ENCODE measurements around the gene PHC2. TPM values are rescaled to one million over a fixed set of nuclear protein-coding genes. Genes with fewer than 3 reads are reported as not detected.

Gene PHC2
- total and polyA plus RNA-seq, 2 of the 13 experiments (the other 11 are each of a cell fraction or from before 2014, with no cell fraction given) = 52.5 to 84.9 TPM

DNA sequence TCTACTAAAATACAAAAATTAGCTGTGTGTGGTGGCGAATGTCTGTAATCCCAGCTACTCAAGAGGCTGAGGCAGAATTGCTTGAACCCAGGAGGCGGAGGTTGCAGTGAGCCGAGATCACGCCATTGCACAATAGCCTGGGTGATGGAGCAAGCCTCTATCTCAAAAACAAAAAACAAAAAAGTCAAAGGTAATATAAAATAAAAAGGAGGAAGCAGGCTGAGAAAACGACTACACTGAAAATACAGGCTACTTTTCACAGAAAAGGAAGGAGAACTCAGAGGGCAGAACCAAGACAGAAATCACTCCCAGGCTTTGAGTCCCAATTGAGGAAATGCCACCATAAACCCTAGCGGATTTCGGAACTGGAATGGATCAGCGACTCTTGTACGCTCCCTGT lies 104.1 kb downstream of the PHC2 start:
- no TSS peak for BruUV-seq (replicated peaks)
- no peak for ATAC-seq
- intact Hi-C loops (cut with micrococcal nuclease; ENCODE audit: unreplicated experiment) = no loop called here
- ChIA-PET CTCF (ENCODE audit: low intra/inter-chr PET ratio, low total read pairs) (no interaction called here), POLR2A (no interaction called here)
- Histone ChIP-seq H3K36me3 (replicated peaks in 1 of 2; ENCODE audit: control insufficient read depth in 1 of 2, insufficient read depth in 2 of 2, low read length in 2 of 2) (peaks cover 52 to 90% of the 10 kb centered on the region in 2 experiments), H3K27me3 (ENCODE audit: control insufficient read depth in 1 of 2, insufficient read depth in 2 of 2, low read length in 2 of 2) (no peaks in the 10 kb centered on the region), H3K4me1 (ENCODE audit: insufficient read depth, low read length) (no peaks in the 10 kb centered on the region), H4K20me1 (ENCODE audit: insufficient read depth, low read length) (peaks cover 33% of the 10 kb centered on the region; the same call in 1 of the 2 replicates), H3K4me2 (ENCODE audit: low read depth, low read length) (no peak overlapping the region), H3K4me3 (replicated peaks in 1 of 3; ENCODE audit: insufficient read depth in 1 of 3, low read depth in 2 of 3, low read length in 3 of 3) (no peak overlapping the region), H3K27ac (ENCODE audit: extremely low read length, insufficient read depth, low read length) (no peak overlapping the region), H3K79me2 (ENCODE audit: insufficient read depth, low read length) (no peaks in the 10 kb centered on the region), H2AFZ (ENCODE audit: low read length) (no peak overlapping the region), H3K9me3 (ENCODE audit: low read length) (no peaks in the 10 kb centered on the region), H3K9ac (ENCODE audit: insufficient read depth, low read depth, low read length) (no peak overlapping the region)
- in situ Hi-C loops (cut with HindIII; ENCODE audit: extremely low pct_ligation_motif_present, low pct_unique_long_range_greater_than_20kb) = no loop called here
- FAIRE-seq = no peak
- WGBS (ENCODE audit: low lambda C conversion rate) = 94% methylated on average over 9 of the region's 9 CpGs
- no peak for DNase-seq (ENCODE audit: low spot score)
- TF ChIP-seq, protein P1, sequence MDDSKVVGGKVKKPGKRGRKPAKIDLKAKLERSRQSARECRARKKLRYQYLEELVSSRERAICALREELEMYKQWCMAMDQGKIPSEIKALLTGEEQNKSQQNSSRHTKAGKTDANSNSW (CRISPR knock-in tag; IDR thresholded peaks at IDR 0.05; ENCODE audit: borderline replicate concordance) = no peak
- peak; percentile 18; the same call in 1 of the 2 replicates for TF ChIP-seq CEBPB (IDR thresholded peaks at IDR 0.05; ENCODE audit: borderline replicate concordance, low read depth, low read length)

DNA sequence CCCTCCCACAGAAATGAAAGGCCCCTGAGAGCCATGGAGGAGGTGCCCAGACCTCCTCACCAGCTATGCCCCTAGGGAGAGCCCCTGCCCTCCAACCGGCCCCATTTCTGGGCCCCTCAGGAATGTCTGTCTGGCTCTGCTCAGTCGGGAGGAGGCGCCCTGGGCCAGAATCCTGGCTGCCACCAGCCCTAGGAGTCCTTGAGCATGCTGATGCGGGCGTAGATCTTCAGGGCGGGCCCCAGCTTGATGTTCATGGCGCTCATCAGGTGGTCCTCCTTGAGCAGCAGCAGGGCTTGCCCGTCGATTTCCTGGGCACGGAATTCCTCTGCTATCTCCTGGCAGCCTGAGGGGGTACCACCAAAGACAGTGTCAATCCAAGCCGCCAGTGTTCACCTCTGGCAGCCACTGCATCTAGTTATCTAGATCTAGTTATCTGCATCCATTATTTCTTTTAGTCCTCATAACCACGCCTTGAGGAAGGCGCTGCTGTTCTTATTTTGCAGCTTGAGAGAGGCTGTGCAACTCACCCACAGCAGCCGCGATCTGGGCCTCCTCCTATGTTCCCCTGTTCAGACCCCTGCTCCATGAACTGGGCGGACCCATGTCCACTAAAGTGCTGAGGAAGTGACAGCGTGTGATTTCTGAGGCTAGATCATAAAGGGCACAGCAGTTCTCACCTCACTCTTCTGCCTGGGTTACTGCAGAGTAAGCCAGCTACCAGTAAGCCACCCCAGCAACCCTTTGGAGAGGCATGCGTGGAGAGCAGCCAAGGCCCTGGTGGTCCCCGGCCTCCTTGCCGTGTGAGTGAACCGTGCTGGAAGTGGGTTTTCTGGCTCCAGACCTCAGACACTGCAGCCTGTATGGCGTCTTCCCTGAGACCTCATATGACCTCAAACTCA lies 106.0 kb downstream of the PHC2 start:
- H3K27ac ChIP-seq (ENCODE audit: extremely low read length, insufficient read depth, low read length) = no peak overlapping the region
- ChIA-PET CTCF (ENCODE audit: low intra/inter-chr PET ratio, low total read pairs) (no interaction called here), POLR2A (no interaction called here)
- no peaks in the 10 kb centered on the region for H3K79me2 ChIP-seq (ENCODE audit: insufficient read depth, low read length)
- no peaks in the 10 kb centered on the region for H3K4me1 ChIP-seq (ENCODE audit: insufficient read depth, low read length)
- WGBS (ENCODE audit: low lambda C conversion rate) = 96% methylated on average over 15 of the region's 22 CpGs
- peaks cover 41 to 72% of the 10 kb centered on the region in 2 experiments for H3K36me3 ChIP-seq (replicated peaks in 1 of 2; ENCODE audit: control insufficient read depth in 1 of 2, insufficient read depth in 2 of 2, low read length in 2 of 2)
- no peaks in the 10 kb centered on the region; a peak in 1 of 5 replicates for H3K27me3 ChIP-seq (ENCODE audit: control insufficient read depth in 1 of 2, insufficient read depth in 2 of 2, low read length in 2 of 2)
- no peak overlapping the region for H3K4me2 ChIP-seq (ENCODE audit: low read depth, low read length)
- BruUV-seq (replicated peaks) = no TSS peak
- FAIRE-seq = no peak
- no peak overlapping the region for H2AFZ ChIP-seq (ENCODE audit: low read length)
- TF ChIP-seq AGO2 (optimal IDR thresholded peaks at IDR 0.05; ENCODE audit: low read depth, low read length) = peak; percentile 22
- TF ChIP-seq RBM22 (optimal IDR thresholded peaks at IDR 0.05; ENCODE audit: low read length) = no peak
- no peak overlapping the region for H3K4me3 ChIP-seq (replicated peaks in 1 of 3; ENCODE audit: insufficient read depth in 1 of 3, low read depth in 2 of 3, low read length in 3 of 3)
- no peak overlapping the region for H3K9ac ChIP-seq (ENCODE audit: insufficient read depth, low read depth, low read length)
- no peak for DNase-seq (ENCODE audit: low spot score)
- no peak for ATAC-seq
- in situ Hi-C loops (cut with HindIII; ENCODE audit: extremely low pct_ligation_motif_present, low pct_unique_long_range_greater_than_20kb) = no loop called here
- intact Hi-C loops (cut with micrococcal nuclease; ENCODE audit: unreplicated experiment) = no loop called here
- H3K9me3 ChIP-seq (ENCODE audit: low read length) = no peaks in the 10 kb centered on the region
- peaks cover 19% of the 10 kb centered on the region; the same call in 1 of the 2 replicates for H4K20me1 ChIP-seq (ENCODE audit: insufficient read depth, low read length)

Measured in HepG2 (cell line).